Endothelial cell (in vitro differentiated cells): ENCODE results near the gene METTL25. TPM values are rescaled to one million over a fixed set of nuclear protein-coding genes. Genes with fewer than 3 reads are reported as not detected.

Experiments
- DNase-seq: peaks from one replicate; pipeline ENCODE4 v3.0.0; 2021; ENCODE audit warnings: low spot score
- H3K27ac Mint-ChIP-seq: one replicate; pipeline ENCODE4 v1.8.0; 2021; ENCODE audit warnings: mixed read lengths, inconsistent platforms; ENCODE audit not compliant: unreplicated experiment
- H3K27me3 Mint-ChIP-seq: one replicate; pipeline ENCODE4 v1.8.0; 2021; ENCODE audit warnings: mild to moderate bottlenecking, moderate library complexity, mixed read lengths, inconsistent platforms; ENCODE audit not compliant: unreplicated experiment
- H3K36me3 Mint-ChIP-seq: one replicate; pipeline ENCODE4 v1.8.0; 2021; ENCODE audit warnings: mild to moderate bottlenecking, low read depth, mixed read lengths, inconsistent platforms; ENCODE audit not compliant: unreplicated experiment
- H3K4me1 Mint-ChIP-seq: one replicate; pipeline ENCODE4 v1.8.0; 2021; ENCODE audit warnings: mild to moderate bottlenecking, mixed read lengths, inconsistent platforms; ENCODE audit not compliant: unreplicated experiment
- H3K4me3 Mint-ChIP-seq: one replicate; pipeline ENCODE4 v1.8.0; 2021; ENCODE audit warnings: mild to moderate bottlenecking, mixed read lengths, inconsistent platforms; ENCODE audit not compliant: unreplicated experiment
- H3K9me3 Mint-ChIP-seq: one replicate; pipeline ENCODE4 v1.8.0; 2021; ENCODE audit warnings: mixed read lengths, inconsistent platforms; ENCODE audit not compliant: unreplicated experiment
- total RNA-seq: library from RNA; stranded (reverse); fragmentation: NEBNext Ultra II Directional; extraction: Animal tissue kit (Norgen Biotek cat#: 25700); gene quantifications from one replicate; pipeline ENCODE4 v1.2.1, GENCODE V29; 2021; ENCODE audit not compliant: unreplicated experiment
- TF ChIP-seq, protein P1 (sequence below): fragments of 200-600 bp; sonication (generic); IDR thresholded peaks from one replicate; pipeline ENCODE4 v1.5.0; 2021; ENCODE audit warnings: antibody characterized with exemption; ENCODE audit not compliant: unreplicated experiment

METTL25 gene
- total RNA-seq, 1 donor from 2014 or later: 7.8 TPM

DNA sequence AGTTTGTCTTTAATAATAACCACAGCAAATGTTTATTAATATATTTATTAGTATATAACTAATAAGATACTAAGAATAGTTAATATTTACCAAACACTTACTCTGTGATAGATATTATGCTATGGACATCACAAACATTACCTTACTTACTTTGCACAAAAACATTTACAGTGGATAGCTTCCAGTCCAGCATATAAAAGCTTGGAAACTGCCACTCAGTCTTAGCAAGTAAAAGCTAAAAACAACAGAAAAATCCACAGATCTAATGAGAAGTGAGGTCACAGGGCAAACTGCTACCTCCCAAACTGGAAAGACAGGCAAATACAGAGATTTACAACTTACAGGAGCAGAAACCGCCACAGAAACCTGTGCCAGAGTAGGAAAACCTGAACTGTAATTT, 99.8 kb downstream of the METTL25 start:
- Mint-ChIP-seq H3K9me3 (no peaks in the 10 kb centered on the region), H3K4me3 (no peak overlapping the region)
- TF ChIP-seq, protein P1, sequence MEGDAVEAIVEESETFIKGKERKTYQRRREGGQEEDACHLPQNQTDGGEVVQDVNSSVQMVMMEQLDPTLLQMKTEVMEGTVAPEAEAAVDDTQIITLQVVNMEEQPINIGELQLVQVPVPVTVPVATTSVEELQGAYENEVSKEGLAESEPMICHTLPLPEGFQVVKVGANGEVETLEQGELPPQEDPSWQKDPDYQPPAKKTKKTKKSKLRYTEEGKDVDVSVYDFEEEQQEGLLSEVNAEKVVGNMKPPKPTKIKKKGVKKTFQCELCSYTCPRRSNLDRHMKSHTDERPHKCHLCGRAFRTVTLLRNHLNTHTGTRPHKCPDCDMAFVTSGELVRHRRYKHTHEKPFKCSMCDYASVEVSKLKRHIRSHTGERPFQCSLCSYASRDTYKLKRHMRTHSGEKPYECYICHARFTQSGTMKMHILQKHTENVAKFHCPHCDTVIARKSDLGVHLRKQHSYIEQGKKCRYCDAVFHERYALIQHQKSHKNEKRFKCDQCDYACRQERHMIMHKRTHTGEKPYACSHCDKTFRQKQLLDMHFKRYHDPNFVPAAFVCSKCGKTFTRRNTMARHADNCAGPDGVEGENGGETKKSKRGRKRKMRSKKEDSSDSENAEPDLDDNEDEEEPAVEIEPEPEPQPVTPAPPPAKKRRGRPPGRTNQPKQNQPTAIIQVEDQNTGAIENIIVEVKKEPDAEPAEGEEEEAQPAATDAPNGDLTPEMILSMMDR: no peak

DNA sequence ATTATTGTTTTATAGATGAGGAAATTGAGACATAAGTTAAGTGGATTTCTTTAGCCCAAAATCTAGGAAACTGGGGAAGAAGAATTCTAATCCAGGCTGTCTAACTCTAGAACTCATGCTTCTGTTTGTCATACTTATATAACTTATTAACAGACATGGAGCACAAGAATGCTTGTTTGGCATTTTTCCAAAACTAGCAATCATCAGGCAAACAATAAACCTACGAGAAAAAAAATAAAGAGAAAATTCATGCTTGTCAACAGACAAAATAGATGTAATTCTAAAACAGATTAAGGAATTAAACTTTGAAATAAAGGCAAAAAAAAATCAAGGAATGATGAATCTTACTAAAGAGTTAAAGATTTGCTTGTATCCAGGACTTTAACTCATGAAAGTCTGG, 103.1 kb downstream of the METTL25 start:
- Mint-ChIP-seq H3K36me3 (no peaks in the 10 kb centered on the region), H3K27ac (no peak overlapping the region), H3K4me1 (no peaks in the 10 kb centered on the region), H3K27me3 (no peaks in the 10 kb centered on the region), H3K4me3 (no peak overlapping the region), H3K9me3 (no peaks in the 10 kb centered on the region)
- TF ChIP-seq, protein P1: no peak
- no peak for DNase-seq

More for the DNA sequence above, 99.8 kb downstream of the METTL25 start:
- Mint-ChIP-seq H3K4me1 (no peaks in the 10 kb centered on the region), H3K36me3 (no peaks in the 10 kb centered on the region), H3K27me3 (no peaks in the 10 kb centered on the region), H3K27ac (no peak overlapping the region)
- DNase-seq: no peak

DNA sequence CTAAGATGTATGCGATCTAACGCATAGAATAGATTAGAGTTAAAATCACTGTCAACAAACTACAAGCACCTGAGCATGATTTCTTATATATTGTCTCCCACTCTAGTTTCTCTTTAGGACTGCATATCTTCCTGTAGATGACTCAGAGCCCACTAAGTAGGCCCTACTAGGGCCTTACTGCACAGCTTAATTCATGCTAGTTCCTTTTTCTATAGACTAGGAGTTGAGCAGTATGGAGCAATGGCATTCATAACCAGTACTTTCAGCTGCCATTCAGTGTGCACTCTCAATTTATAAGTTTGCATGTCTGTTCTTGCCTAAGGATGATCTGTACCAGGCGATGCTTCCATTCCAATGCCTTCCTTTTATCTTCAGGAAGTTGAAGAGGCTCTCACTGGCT, 103.5 kb downstream of the METTL25 start:
- Mint-ChIP-seq H3K36me3 (no peaks in the 10 kb centered on the region), H3K4me1 (no peaks in the 10 kb centered on the region), H3K4me3 (no peak overlapping the region), H3K27ac (no peak overlapping the region), H3K9me3 (no peaks in the 10 kb centered on the region), H3K27me3 (no peaks in the 10 kb centered on the region)
- no peak for DNase-seq
- TF ChIP-seq, protein P1: no peak

DNA sequence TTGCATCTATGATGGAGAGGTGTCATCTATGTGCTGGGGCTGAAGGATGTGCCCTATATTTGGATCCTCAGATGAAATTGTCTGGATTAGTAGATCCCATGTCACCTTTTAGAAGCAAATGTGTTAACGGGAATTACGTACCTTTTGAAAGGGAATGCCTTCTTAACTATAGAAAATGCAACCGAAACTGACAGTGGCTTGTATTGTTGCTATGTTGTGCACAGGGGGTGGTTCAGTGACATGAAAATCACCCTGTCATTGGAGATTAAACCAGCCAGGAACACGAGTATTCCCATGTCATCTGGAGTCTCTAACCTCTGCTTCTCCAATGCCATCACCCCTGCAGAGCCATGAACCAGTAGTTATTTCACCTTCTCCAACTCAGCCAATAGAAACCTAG, 110.2 kb downstream of the METTL25 start:
- Mint-ChIP-seq H3K36me3 (no peaks in the 10 kb centered on the region), H3K27me3 (no peaks in the 10 kb centered on the region), H3K27ac (no peak overlapping the region), H3K4me3 (no peak overlapping the region), H3K9me3 (no peaks in the 10 kb centered on the region), H3K4me1 (no peaks in the 10 kb centered on the region)
- TF ChIP-seq, protein P1: no peak
- no peak for DNase-seq

DNA sequence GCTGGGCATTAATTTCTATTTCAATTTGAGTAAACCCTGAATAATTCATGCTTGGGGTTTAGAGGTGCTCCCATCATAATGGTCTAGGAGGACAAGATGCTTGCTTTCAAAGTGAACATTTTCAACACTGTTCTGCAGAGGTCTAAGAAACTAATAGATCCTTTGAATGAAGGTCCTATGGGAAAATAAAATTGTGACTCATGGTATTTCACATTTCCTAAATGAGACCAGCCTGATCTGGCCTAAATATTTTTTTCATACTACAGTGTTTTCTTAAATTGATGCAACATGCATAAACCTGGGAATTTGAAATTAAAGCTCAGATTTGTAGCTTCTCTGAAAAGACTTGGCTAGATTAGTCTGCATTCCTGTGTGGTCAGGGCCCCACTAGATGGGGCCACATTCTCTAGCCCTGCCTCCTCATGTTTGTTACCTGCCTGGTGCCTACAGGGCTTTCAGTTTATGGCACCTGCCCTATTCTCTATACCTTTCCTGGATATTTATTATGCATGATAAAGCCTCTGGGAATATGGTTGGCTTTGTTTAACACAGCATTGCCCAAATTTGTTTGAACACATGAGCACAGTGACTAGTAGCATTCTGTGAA, 112.7 kb downstream of the METTL25 start:
- H3K27ac Mint-ChIP-seq: no peak overlapping the region
- H3K27me3 Mint-ChIP-seq: no peaks in the 10 kb centered on the region
- H3K4me3 Mint-ChIP-seq: no peak overlapping the region
- no peaks in the 10 kb centered on the region for H3K9me3 Mint-ChIP-seq
- TF ChIP-seq, protein P1: no peak
- H3K36me3 Mint-ChIP-seq: no peaks in the 10 kb centered on the region
- no peak for DNase-seq
- no peaks in the 10 kb centered on the region for H3K4me1 Mint-ChIP-seq
